Natural killer cell (primary cell): Measurements from ENCODE around the gene MACROD2. TPM values are rescaled to one million over a fixed set of nuclear protein-coding genes. Genes with fewer than 3 reads are reported as not detected.

Experiments
- ATAC-seq, 3 donors: fragments of 150-1000 bp in 2 of 3; fragments of 200-7000 bp in 1 of 3; cut with Tn5 transposase; 1 replicate in 1 of 3; 2 replicates in 2 of 3; pipeline ENCODE4 v1.10.0; 2021; ENCODE audit warnings: mild to moderate bottlenecking in 2 of 3, moderate library complexity in 2 of 3
- DNase-seq, 2 donors: peaks; one replicate each; pipeline versions ENCODE4 v3.0.0 to v3.0.0-alpha.2; 2013 to 2021; ENCODE audit warnings: mixed read lengths in 1 of 2
- H3K27ac ChIP-seq: one replicate; pipeline ENCODE4 v1.5.1; 2013; ENCODE audit warnings: mild to moderate bottlenecking, low read length
- H3K27me3 ChIP-seq: one replicate; pipeline ENCODE4 v1.6.1; 2013; ENCODE audit warnings: low read length; ENCODE audit not compliant: control insufficient read depth, insufficient read depth
- H3K36me3 ChIP-seq: one replicate; pipeline ENCODE4 v1.6.1; 2013; ENCODE audit warnings: low read length; ENCODE audit not compliant: control insufficient read depth, insufficient read depth
- H3K4me1 ChIP-seq: one replicate; pipeline ENCODE4 v1.6.1; 2013; ENCODE audit warnings: low read length; ENCODE audit not compliant: control insufficient read depth, insufficient read depth
- H3K4me3 ChIP-seq: one replicate; pipeline ENCODE4 v1.5.1; 2013; ENCODE audit warnings: low read length
- H3K9me3 ChIP-seq: one replicate; pipeline ENCODE4 v1.6.1; 2013; ENCODE audit warnings: low read length; ENCODE audit not compliant: control insufficient read depth, insufficient read depth
- H3K27ac Mint-ChIP-seq, 2 donors: one replicate each; pipeline ENCODE4 v1.8.0; 2022; ENCODE audit warnings: mild to moderate bottlenecking in 2 of 2, mixed read lengths in 2 of 2, moderate library complexity in 1 of 2
- H3K27me3 Mint-ChIP-seq, 2 donors: one replicate each; pipeline ENCODE4 v1.8.0; 2022; ENCODE audit warnings: low read depth in 2 of 2, mixed read lengths in 2 of 2
- H3K36me3 Mint-ChIP-seq: one replicate; pipeline ENCODE4 v1.8.0; 2022; ENCODE audit warnings: mixed read lengths
- H3K4me1 Mint-ChIP-seq, 2 donors: one replicate each; pipeline ENCODE4 v1.8.0; 2022; ENCODE audit warnings: mixed read lengths in 2 of 2
- H3K4me3 Mint-ChIP-seq: one replicate; pipeline ENCODE4 v1.8.0; 2022; ENCODE audit warnings: mild to moderate bottlenecking, moderate library complexity, mixed read lengths
- H3K9me3 Mint-ChIP-seq, 2 donors: one replicate each; pipeline ENCODE4 v1.8.0; 2022; ENCODE audit warnings: mixed read lengths in 2 of 2
- CTCF ChIP-seq: fragments of 200-600 bp; IDR thresholded peaks from one replicate; pipeline ENCODE4 v1.8.0; 2022; ENCODE audit warnings: antibody characterized with exemption
- WGBS: methylation state at CpG from one replicate; pipeline ENCODE4 v1.1.7; 2013; ENCODE audit warnings: missing lambda C conversion rate; ENCODE audit not compliant: insufficient coverage; 5-methylcytosine and 5-hydroxymethylcytosine counted together
- intact Hi-C: fragments of 100-400 bp; cut with micrococcal nuclease; formaldehyde crosslinking; loops from one replicate; pipeline ENCODE4 v1.14.2; 2022
- total RNA-seq, 4 donors: library from RNA; stranded (reverse); fragments of 120-200 nt in 1 of 4; gene quantifications; one replicate each; pipeline versions ENCODE4 v1.2.3 to v1.2.4, GENCODE V29; 2013 to 2022

The MACROD2 gene
- total RNA-seq, 3 donors from 2014 or later (not counting 1 experiment from before 2014, with no cell fraction given), result 0.19 to 0.88 TPM; not detected in 1

DNA sequence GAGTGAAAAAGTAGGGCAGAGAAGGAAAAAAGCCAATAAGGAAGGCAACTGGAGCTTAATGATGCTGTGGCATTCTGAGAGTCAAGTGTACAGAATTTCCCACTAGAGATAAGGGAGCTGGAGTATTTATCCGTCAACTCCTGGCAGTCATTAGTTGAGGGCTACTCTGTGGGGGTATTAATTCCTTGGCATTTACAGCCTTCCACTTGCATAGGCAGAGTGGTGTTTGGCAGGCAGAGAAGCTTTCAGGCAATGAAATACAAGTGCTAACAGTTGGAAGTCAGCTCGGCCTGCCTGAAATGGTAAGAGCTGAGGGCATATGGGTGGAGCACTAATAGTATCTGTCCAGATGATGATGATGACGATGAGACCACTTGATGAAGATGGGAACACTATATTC is 549.4 kb downstream of the MACROD2 start:
- H3K4me3 ChIP-seq, result no peak overlapping the region
- Mint-ChIP-seq H3K4me3 (no peak overlapping the region), H3K27ac (no peak overlapping the region), H3K9me3 (peaks cover 8 to 19% of the 10 kb centered on the region in 2 donors), H3K36me3 (no peaks in the 10 kb centered on the region), H3K4me1 (no peaks in the 10 kb centered on the region), H3K27me3 (no peaks in the 10 kb centered on the region)
- no peak for ATAC-seq
- intact Hi-C loops, result no loop called here
- H3K27ac ChIP-seq, result no peak overlapping the region
- WGBS, result 49% methylated on average over 3 of the region's 3 CpGs
- no peak for TF ChIP-seq CTCF
- no peaks in the 10 kb centered on the region for H3K27me3 ChIP-seq
- no peaks in the 10 kb centered on the region for H3K36me3 ChIP-seq
- H3K9me3 ChIP-seq, result peaks cover 4% of the 10 kb centered on the region
- no peak for DNase-seq
- H3K4me1 ChIP-seq, result no peaks in the 10 kb centered on the region

- DNase-seq (no peak), ATAC-seq (no peak)
- H3K27me3 ChIP-seq, result no peaks in the 10 kb centered on the region
- H3K27me3 Mint-ChIP-seq, result no peaks in the 10 kb centered on the region
- H3K4me3 Mint-ChIP-seq, result no peak overlapping the region
- no peak overlapping the region for H3K27ac ChIP-seq
- H3K36me3 Mint-ChIP-seq, result no peaks in the 10 kb centered on the region
- H3K4me3 ChIP-seq, result no peak overlapping the region
- no peaks in the 10 kb centered on the region for H3K4me1 Mint-ChIP-seq
- H3K36me3 ChIP-seq, result no peaks in the 10 kb centered on the region
- H3K4me1 ChIP-seq, result no peaks in the 10 kb centered on the region
- H3K27ac Mint-ChIP-seq, result no peak overlapping the region
- intact Hi-C loops, result no loop called here
- H3K9me3 ChIP-seq, result peaks cover 4% of the 10 kb centered on the region
- TF ChIP-seq CTCF, result no peak
- H3K9me3 Mint-ChIP-seq, result peaks cover 11 to 15% of the 10 kb centered on the region in 2 donors
Observed at GRCh38 chr20:14550655-14551054, 555.3 kb downstream of the MACROD2 start.

GRCh38 chr20:14553774-14554534 is 558.6 kb downstream of the MACROD2 start:
- H3K9me3 ChIP-seq, result no peaks in the 10 kb centered on the region
- Mint-ChIP-seq H3K4me1 (no peaks in the 10 kb centered on the region), H3K27me3 (no peaks in the 10 kb centered on the region), H3K27ac (no peak overlapping the region), H3K9me3 (peaks cover 14 to 18% of the 10 kb centered on the region in 2 donors), H3K4me3 (no peak overlapping the region), H3K36me3 (no peaks in the 10 kb centered on the region)
- TF ChIP-seq CTCF, result no peak
- DNase-seq (no peak), ATAC-seq (no peak)
- no peaks in the 10 kb centered on the region for H3K27me3 ChIP-seq
- H3K4me1 ChIP-seq, result no peaks in the 10 kb centered on the region
- 67% methylated on average over 6 of the region's 6 CpGs for WGBS
- no peak overlapping the region for H3K4me3 ChIP-seq
- H3K36me3 ChIP-seq, result no peaks in the 10 kb centered on the region
- no peak overlapping the region for H3K27ac ChIP-seq
- intact Hi-C loops, result no loop called here

- no peak overlapping the region for H3K27ac ChIP-seq
- no peaks in the 10 kb centered on the region for H3K9me3 ChIP-seq
- ATAC-seq, result no peak
- Mint-ChIP-seq H3K27me3 (no peaks in the 10 kb centered on the region), H3K36me3 (no peaks in the 10 kb centered on the region), H3K27ac (no peak overlapping the region), H3K4me3 (no peak overlapping the region), H3K9me3 (peaks cover 14 to 17% of the 10 kb centered on the region in 2 donors), H3K4me1 (no peaks in the 10 kb centered on the region)
- no peak for DNase-seq
- no peak for TF ChIP-seq CTCF
- H3K36me3 ChIP-seq, result no peaks in the 10 kb centered on the region
- H3K4me1 ChIP-seq, result no peaks in the 10 kb centered on the region
- intact Hi-C loops, result no loop called here
- no peak overlapping the region for H3K4me3 ChIP-seq
- H3K27me3 ChIP-seq, result no peaks in the 10 kb centered on the region
- 67% methylated on average over 2 of the region's 3 CpGs for WGBS
Observed at GRCh38 chr20:14555676-14556075, 560.4 kb downstream of the MACROD2 start.
